ENCODE data around the gene CNTNAP4.

Gene CNTNAP4

DNA sequence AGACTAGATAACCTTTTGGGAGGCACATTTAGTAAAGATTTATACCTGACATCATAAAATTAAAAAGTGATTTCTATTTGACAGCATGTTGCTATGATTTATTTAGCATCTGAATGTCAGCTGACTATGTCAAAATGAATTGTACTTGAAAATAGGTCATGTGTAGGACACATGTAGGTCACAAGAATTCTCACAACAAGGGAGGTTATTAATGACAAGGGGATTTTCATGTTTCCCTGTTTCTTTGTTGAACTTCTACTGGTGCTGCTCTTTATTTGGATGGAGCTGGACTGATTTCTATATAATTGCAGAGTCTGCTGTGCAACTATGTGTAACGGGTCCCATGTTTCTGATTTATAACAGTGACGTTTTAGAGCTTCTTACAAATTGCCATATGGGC, 144.4 kb downstream of the CNTNAP4 start:
- no peak overlapping the region for H3K4me3 ChIP-seq (ENCODE audit: low read length)
- no peaks in the 10 kb centered on the region for H3K4me1 ChIP-seq (ENCODE audit: insufficient read depth, low read length)
- no peaks in the 10 kb centered on the region for H3K36me3 ChIP-seq (ENCODE audit: insufficient read depth, low read depth, low read length)
- no peak overlapping the region for H3K27ac ChIP-seq (ENCODE audit: low read length)
- H3K9ac ChIP-seq (ENCODE audit: low read depth, low read length) = no peak overlapping the region
- no peaks in the 10 kb centered on the region for H3K9me3 ChIP-seq (ENCODE audit: insufficient read depth, low read depth, low read length)
- no peaks in the 10 kb centered on the region for H3K27me3 ChIP-seq (ENCODE audit: insufficient read depth, low read length)

DNA sequence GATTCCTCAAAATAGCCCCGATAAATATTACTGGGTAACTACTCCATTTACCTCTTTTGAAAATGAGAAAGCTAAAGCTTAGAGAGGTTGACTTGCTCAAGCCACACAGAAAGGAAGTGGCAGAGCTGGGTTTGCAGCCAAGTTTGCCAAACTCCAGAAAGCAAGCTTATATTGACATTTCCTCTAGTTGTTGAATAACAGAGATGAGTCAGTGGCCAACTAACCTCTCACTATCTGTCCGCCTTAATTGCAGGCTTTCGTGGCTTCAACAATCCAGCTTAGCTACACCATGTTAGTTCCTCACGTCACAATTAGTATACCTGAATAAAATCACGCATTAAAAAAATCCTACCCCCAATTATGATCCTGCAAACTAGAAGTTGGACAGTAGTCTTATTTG, 151.7 kb downstream of the CNTNAP4 start:
- H3K4me1 ChIP-seq (ENCODE audit: insufficient read depth, low read length) = no peaks in the 10 kb centered on the region
- H3K4me3 ChIP-seq (ENCODE audit: low read length) = no peak overlapping the region
- no peaks in the 10 kb centered on the region for H3K36me3 ChIP-seq (ENCODE audit: insufficient read depth, low read depth, low read length)
- H3K27ac ChIP-seq (ENCODE audit: low read length) = no peak overlapping the region
- no peak overlapping the region for H3K9ac ChIP-seq (ENCODE audit: low read depth, low read length)
- H3K9me3 ChIP-seq (ENCODE audit: insufficient read depth, low read depth, low read length) = no peaks in the 10 kb centered on the region
- no peaks in the 10 kb centered on the region for H3K27me3 ChIP-seq (ENCODE audit: insufficient read depth, low read length)

DNA sequence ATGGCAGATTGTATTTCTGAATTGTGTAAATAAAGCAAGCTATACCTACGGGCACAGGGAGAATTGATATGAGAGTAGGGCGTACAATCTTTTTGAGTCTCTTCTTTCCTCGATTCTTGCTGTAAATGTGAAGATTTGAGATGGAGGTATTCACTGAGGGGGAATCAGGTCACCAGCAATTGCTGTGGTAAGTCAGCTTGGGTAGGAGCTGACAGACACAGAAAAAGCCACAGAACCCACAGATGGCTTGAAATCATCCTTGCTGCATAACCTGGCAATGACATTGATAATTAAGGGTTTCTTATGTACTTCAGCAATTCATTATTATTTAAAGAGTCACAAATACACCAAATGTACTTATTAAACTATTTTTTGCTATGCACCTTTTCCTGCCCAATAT, 164.2 kb downstream of the CNTNAP4 start:
- Histone ChIP-seq H3K4me3 (ENCODE audit: low read length) (no peak overlapping the region), H3K27me3 (ENCODE audit: insufficient read depth, low read length) (no peaks in the 10 kb centered on the region)

DNA sequence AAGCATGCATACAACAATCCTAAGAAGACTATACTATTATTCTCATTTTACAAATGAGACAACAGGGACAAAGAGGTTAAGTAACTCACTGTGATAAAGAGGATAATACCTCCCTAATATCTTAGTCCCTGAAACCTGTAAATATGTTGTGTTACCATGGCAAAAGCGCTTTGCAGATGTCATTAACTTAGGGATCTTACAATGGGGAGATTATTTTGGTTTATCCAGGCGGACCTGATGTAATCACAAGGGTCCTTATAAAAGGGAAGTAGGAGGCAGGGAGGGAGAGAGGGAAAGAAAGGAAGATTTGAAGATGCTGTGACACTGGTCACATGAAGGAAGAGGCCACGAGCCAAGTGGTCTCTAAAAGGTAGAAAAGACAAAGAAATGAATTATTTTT, 164.7 kb downstream of the CNTNAP4 start:
- no peaks in the 10 kb centered on the region for H3K9me3 ChIP-seq (ENCODE audit: insufficient read depth, low read depth, low read length)
- H3K27ac ChIP-seq (ENCODE audit: low read length) = no peak overlapping the region
- no peak overlapping the region for H3K9ac ChIP-seq (ENCODE audit: low read depth, low read length)
- no peaks in the 10 kb centered on the region for H3K27me3 ChIP-seq (ENCODE audit: insufficient read depth, low read length)
- no peak overlapping the region for H3K4me3 ChIP-seq (ENCODE audit: low read length)
- no peaks in the 10 kb centered on the region for H3K4me1 ChIP-seq (ENCODE audit: insufficient read depth, low read length)
- H3K36me3 ChIP-seq (ENCODE audit: insufficient read depth, low read depth, low read length) = no peaks in the 10 kb centered on the region

More for the DNA sequence above, 164.2 kb downstream of the CNTNAP4 start:
- Histone ChIP-seq H3K27ac (ENCODE audit: low read length) (no peak overlapping the region), H3K9me3 (ENCODE audit: insufficient read depth, low read depth, low read length) (no peaks in the 10 kb centered on the region), H3K9ac (ENCODE audit: low read depth, low read length) (no peak overlapping the region), H3K36me3 (ENCODE audit: insufficient read depth, low read depth, low read length) (no peaks in the 10 kb centered on the region), H3K4me1 (ENCODE audit: insufficient read depth, low read length) (no peaks in the 10 kb centered on the region)

DNA sequence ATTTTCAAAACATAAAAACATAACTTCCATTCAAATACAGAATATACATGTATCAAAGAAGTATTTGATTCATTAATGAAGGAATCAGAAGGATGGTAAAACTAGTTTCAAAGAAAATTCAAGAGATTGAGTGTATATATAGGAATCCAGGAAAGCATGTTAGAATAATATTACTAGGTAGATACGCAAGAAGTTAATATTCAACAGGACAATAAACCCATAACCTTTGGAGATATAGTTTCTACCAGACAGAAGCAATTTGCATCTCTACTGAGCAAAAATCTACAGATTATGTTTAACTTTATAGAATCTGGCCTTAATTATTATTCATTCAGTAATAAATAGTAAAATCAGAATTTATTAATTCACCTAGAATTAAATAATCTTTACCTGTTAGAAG, 166.8 kb downstream of the CNTNAP4 start:
- Histone ChIP-seq H3K9ac (ENCODE audit: low read depth, low read length) (no peak overlapping the region), H3K9me3 (ENCODE audit: insufficient read depth, low read depth, low read length) (no peaks in the 10 kb centered on the region), H3K4me3 (ENCODE audit: low read length) (no peak overlapping the region), H3K4me1 (ENCODE audit: insufficient read depth, low read length) (no peaks in the 10 kb centered on the region), H3K27ac (ENCODE audit: low read length) (no peak overlapping the region), H3K27me3 (ENCODE audit: insufficient read depth, low read length) (no peaks in the 10 kb centered on the region), H3K36me3 (ENCODE audit: insufficient read depth, low read depth, low read length) (no peaks in the 10 kb centered on the region)

DNA sequence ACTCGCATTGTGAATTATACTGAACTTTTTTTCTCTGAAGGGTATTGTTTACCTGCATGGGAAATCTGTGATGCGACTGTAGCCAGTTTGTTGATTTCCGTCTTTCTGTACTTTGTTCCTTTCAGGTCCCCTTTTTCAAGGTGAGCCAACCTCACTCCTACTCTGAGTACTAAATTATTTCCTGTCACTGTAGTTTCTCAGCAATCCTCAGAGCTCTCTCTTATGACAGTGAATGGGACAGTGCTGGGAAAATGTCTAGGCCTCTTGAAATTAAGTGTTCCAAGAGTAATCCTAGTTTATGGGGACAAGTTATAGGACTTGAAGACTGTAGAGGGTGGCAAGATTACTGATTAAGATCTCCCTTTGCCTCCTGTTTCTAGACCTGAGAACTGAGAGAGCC, 167.6 kb downstream of the CNTNAP4 start:
- no peaks in the 10 kb centered on the region for H3K27me3 ChIP-seq (ENCODE audit: insufficient read depth, low read length)
- no peaks in the 10 kb centered on the region for H3K36me3 ChIP-seq (ENCODE audit: insufficient read depth, low read depth, low read length)
- H3K9ac ChIP-seq (ENCODE audit: low read depth, low read length) = no peak overlapping the region

DNA sequence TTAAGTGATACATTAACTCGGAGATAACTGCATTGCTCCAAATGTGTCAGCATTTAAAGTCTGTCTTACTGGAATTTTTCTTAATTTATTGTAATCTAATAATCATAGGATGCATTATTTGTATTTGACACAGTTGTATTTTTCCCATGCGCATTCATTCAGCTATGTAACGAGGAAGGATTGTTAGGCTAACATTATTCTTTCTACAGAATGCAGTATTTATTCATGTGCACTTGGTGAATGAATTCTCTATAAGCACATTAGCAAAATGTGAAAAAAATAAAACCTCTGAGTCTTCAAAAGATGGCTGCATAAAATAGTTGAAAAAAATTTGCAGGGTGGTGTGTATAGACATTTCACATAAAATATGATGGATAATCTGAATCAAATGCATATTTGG, 168.6 kb downstream of the CNTNAP4 start:
- no peak overlapping the region for H3K9ac ChIP-seq (ENCODE audit: low read depth, low read length)
- no peaks in the 10 kb centered on the region for H3K27me3 ChIP-seq (ENCODE audit: insufficient read depth, low read length)
- H3K4me1 ChIP-seq (ENCODE audit: insufficient read depth, low read length) = no peaks in the 10 kb centered on the region
- no peaks in the 10 kb centered on the region for H3K36me3 ChIP-seq (ENCODE audit: insufficient read depth, low read depth, low read length)
- no peaks in the 10 kb centered on the region for H3K9me3 ChIP-seq (ENCODE audit: insufficient read depth, low read depth, low read length)
- H3K27ac ChIP-seq (ENCODE audit: low read length) = no peak overlapping the region
- H3K4me3 ChIP-seq (ENCODE audit: low read length) = no peak overlapping the region

More for the DNA sequence above, 167.6 kb downstream of the CNTNAP4 start:
- Histone ChIP-seq H3K4me1 (ENCODE audit: insufficient read depth, low read length) (no peaks in the 10 kb centered on the region), H3K27ac (ENCODE audit: low read length) (no peak overlapping the region), H3K4me3 (ENCODE audit: low read length) (no peak overlapping the region), H3K9me3 (ENCODE audit: insufficient read depth, low read depth, low read length) (no peaks in the 10 kb centered on the region)

DNA sequence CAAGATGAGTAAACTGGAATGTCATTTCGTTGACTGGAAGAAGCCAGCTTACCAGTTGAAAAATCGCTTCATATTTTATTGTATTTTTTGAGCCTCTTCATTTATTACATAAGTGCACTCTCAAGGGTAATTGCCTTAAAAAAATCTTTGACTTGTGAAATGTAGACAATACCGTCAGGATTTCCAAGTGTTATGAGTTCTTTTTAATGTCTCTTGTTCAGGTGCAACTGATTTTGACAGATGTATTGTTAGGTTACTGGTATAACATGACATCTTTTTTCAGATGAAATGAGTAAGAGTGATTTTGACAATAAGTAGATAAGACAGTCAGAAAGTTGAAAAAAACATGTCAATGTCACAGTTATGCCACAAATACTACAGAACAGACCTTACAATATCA, 169.1 kb downstream of the CNTNAP4 start:
- Histone ChIP-seq H3K4me1 (ENCODE audit: insufficient read depth, low read length) (no peaks in the 10 kb centered on the region), H3K27me3 (ENCODE audit: insufficient read depth, low read length) (no peaks in the 10 kb centered on the region), H3K9me3 (ENCODE audit: insufficient read depth, low read depth, low read length) (no peaks in the 10 kb centered on the region), H3K36me3 (ENCODE audit: insufficient read depth, low read depth, low read length) (no peaks in the 10 kb centered on the region), H3K4me3 (ENCODE audit: low read length) (no peak overlapping the region), H3K27ac (ENCODE audit: low read length) (no peak overlapping the region), H3K9ac (ENCODE audit: low read depth, low read length) (no peak overlapping the region)

DNA sequence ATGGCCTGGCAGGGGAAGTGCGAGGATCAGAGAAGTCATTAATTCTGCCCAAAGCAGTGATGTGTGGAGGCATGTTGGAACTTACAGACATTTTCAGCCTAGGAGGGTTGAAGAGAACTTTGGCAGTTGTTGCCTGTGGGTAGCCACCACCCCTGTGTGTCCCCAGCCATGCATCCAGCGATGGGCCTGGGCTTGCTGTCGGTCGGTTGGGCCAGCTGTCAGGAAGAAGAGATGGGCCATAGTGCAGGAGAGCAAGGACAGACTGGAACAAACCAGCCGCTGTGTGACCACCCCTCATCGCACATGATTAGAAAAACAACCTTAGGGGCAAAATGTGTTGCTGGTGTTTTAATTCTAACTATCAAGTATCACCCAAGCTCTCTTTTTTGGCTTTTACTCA, 173.7 kb downstream of the CNTNAP4 start:
- Histone ChIP-seq H3K9me3 (ENCODE audit: insufficient read depth, low read depth, low read length) (no peaks in the 10 kb centered on the region), H3K4me3 (ENCODE audit: low read length) (no peak overlapping the region), H3K4me1 (ENCODE audit: insufficient read depth, low read length) (no peaks in the 10 kb centered on the region), H3K36me3 (ENCODE audit: insufficient read depth, low read depth, low read length) (no peaks in the 10 kb centered on the region), H3K27me3 (ENCODE audit: insufficient read depth, low read length) (no peaks in the 10 kb centered on the region), H3K9ac (ENCODE audit: low read depth, low read length) (no peak overlapping the region), H3K27ac (ENCODE audit: low read length) (no peak overlapping the region)

DNA sequence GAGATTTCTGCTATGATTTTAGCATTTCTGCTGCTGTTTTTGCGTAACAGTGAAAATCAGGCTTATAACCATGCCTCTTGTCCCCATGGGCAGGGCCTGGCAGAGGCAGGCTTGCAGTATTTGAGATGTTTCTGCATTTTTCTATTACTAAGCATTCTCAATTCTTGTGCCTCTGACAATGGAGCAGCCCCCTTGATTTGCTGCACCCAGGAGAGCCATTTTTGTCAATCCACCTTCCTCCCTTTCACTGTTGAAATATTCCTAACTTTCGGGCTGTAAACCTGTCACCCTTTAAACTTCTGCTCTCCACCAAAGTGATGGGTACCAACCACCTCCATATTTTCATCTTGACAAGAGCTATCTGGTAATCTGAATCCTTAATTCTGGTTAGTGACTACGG, 178.1 kb downstream of the CNTNAP4 start:
- no peak overlapping the region for H3K9ac ChIP-seq (ENCODE audit: low read depth, low read length)
- no peak overlapping the region for H3K4me3 ChIP-seq (ENCODE audit: low read length)
- H3K27me3 ChIP-seq (ENCODE audit: insufficient read depth, low read length) = no peaks in the 10 kb centered on the region
- no peaks in the 10 kb centered on the region for H3K4me1 ChIP-seq (ENCODE audit: insufficient read depth, low read length)
- H3K9me3 ChIP-seq (ENCODE audit: insufficient read depth, low read depth, low read length) = no peaks in the 10 kb centered on the region
- H3K27ac ChIP-seq (ENCODE audit: low read length) = no peak overlapping the region
- no peaks in the 10 kb centered on the region for H3K36me3 ChIP-seq (ENCODE audit: insufficient read depth, low read depth, low read length)

DNA sequence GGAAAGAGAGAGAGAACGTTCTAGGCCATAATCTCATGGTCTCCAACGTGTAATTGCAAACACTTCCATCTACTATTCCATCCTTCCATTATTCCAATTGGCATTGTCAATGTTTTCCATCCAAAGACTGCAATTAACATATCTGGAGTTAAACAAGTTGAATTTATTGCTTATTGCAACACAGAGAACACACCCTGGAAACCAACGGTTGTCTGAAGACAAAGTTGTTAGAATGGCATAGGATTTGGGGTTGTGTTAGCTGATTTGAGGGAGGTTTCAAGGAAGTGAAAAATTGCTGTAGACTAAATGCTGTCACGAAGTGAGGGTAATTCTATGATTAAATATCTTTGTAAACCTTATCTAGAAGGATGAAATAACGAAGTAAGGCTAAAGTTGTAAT, 178.8 kb downstream of the CNTNAP4 start:
- no peaks in the 10 kb centered on the region for H3K4me1 ChIP-seq (ENCODE audit: insufficient read depth, low read length)
- no peaks in the 10 kb centered on the region; the same call in 1 of the 2 replicates for H3K27me3 ChIP-seq (ENCODE audit: insufficient read depth, low read length)
- no peak overlapping the region for H3K9ac ChIP-seq (ENCODE audit: low read depth, low read length)
- no peak overlapping the region for H3K4me3 ChIP-seq (ENCODE audit: low read length)
- no peaks in the 10 kb centered on the region for H3K36me3 ChIP-seq (ENCODE audit: insufficient read depth, low read depth, low read length)
- H3K9me3 ChIP-seq (ENCODE audit: insufficient read depth, low read depth, low read length) = no peaks in the 10 kb centered on the region
- no peak overlapping the region for H3K27ac ChIP-seq (ENCODE audit: low read length)

DNA sequence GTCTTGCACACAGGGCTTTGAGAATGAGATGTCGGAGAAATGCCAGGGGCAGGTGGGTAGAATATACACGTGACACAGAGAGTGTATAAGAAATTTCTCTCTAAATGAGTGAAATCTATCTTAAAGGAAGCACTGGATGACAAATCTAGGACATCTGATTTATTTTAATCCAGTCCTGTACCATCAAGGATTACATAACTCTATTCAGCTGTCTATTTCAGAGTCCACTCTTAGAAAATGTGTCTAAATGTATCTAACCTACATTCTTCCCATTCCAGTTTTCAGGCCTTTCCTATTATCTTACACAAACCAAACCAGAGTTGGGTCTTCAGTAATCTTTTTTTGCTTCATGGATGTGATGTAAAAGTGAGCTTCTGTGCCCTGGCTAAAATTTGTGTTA, 181.9 kb downstream of the CNTNAP4 start:
- no peak overlapping the region for H3K4me3 ChIP-seq (ENCODE audit: low read length)
- peaks cover 7% of the 10 kb centered on the region; the same call in 1 of the 2 replicates for H3K27me3 ChIP-seq (ENCODE audit: insufficient read depth, low read length)
- no peaks in the 10 kb centered on the region for H3K4me1 ChIP-seq (ENCODE audit: insufficient read depth, low read length)

DNA sequence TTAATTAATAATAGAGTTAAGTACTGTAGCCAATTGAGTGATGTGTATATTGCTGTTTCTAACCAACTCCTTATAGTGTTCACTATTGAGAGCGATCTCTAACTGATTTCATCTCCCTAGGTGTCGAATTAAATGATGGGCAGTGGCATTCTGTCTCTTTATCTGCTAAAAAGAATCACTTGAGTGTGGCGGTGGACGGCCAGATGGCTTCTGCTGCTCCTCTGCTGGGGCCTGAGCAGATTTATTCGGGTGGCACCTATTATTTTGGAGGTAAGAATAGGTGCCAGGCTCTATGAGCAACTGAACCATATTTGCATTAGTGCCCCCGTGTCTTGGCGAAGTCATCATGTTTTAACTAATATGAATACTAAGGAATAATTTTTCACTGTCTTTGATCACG, 184.6 kb downstream of the CNTNAP4 start:
- no peak overlapping the region for H3K27ac ChIP-seq (ENCODE audit: low read length)
- H3K9ac ChIP-seq (ENCODE audit: low read depth, low read length) = no peak overlapping the region
- H3K9me3 ChIP-seq (ENCODE audit: insufficient read depth, low read depth, low read length) = no peaks in the 10 kb centered on the region
- no peaks in the 10 kb centered on the region for H3K4me1 ChIP-seq (ENCODE audit: insufficient read depth, low read length)
- H3K4me3 ChIP-seq (ENCODE audit: low read length) = no peak overlapping the region
- no peaks in the 10 kb centered on the region for H3K36me3 ChIP-seq (ENCODE audit: insufficient read depth, low read depth, low read length)
- peaks cover 19% of the 10 kb centered on the region; the same call in 1 of the 2 replicates for H3K27me3 ChIP-seq (ENCODE audit: insufficient read depth, low read length)

More for the DNA sequence above, 181.9 kb downstream of the CNTNAP4 start:
- Histone ChIP-seq H3K9me3 (ENCODE audit: insufficient read depth, low read depth, low read length) (no peaks in the 10 kb centered on the region), H3K9ac (ENCODE audit: low read depth, low read length) (no peak overlapping the region), H3K36me3 (ENCODE audit: insufficient read depth, low read depth, low read length) (no peaks in the 10 kb centered on the region), H3K27ac (ENCODE audit: low read length) (no peak overlapping the region)

All from iPS-20b (cell line).